ENCODE measurements around the gene LRRN2.

GRCh38 chr1:204723131-204723787, 37.7 kb upstream of the LRRN2 start:
- TF ChIP-seq CTCF (IDR thresholded peaks at IDR 0.05; ENCODE audit: poor library complexity, severe bottlenecking) (no peak), EZH2 (IDR thresholded peaks at IDR 0.05; ENCODE audit: borderline replicate concordance, insufficient read depth, low read length, poor library complexity, severe bottlenecking) (no peak), SMC3 (conservative IDR thresholded peaks at IDR 0.05; ENCODE audit: poor library complexity) (no peak), REST (IDR thresholded peaks at IDR 0.05; ENCODE audit: borderline replicate concordance) (no peak), EP300 (conservative IDR thresholded peaks at IDR 0.05; ENCODE audit: poor library complexity, severe bottlenecking) (no peak), POLR2AphosphoS5 (IDR thresholded peaks at IDR 0.05) (no peak), MXI1 (conservative IDR thresholded peaks at IDR 0.05; ENCODE audit: poor library complexity, severe bottlenecking) (no peak), RAD21 (conservative IDR thresholded peaks at IDR 0.05) (no peak), TAF1 (IDR thresholded peaks at IDR 0.05; ENCODE audit: low read depth) (no peak)
